SK-N-SH (cell line): ENCODE results near the gene MGAT5B. TPM values are rescaled to one million over a fixed set of nuclear protein-coding genes. Genes with fewer than 3 reads are reported as not detected.

ENCODE experiments used
- CTCF ChIA-PET: fragments of 300-600, 350-600 bp; formaldehyde crosslinking; extraction: SDS; loops from one replicate; lab custom pipeline; 2021; lab: Yijun Ruan, JAX
- POLR2A ChIA-PET: fragments of 350-600 bp; sonication (Branson Sonifier 250); formaldehyde crosslinking; extraction: SDS; loops from one replicate; lab custom pipeline; 2020; ENCODE audit warnings: antibody characterized with exemption, inconsistent platforms; lab: Yijun Ruan, JAX
- DNase-seq: peaks from one replicate; pipeline ENCODE4 v3.0.0; 2012
- H2AFZ ChIP-seq: fragments of 200-600 bp; sonication (generic); 2 replicates; pipeline ENCODE4 v1.8.1; 2016; ENCODE audit warnings: antibody characterized with exemption, mild to moderate bottlenecking, low read depth
- H3F3A ChIP-seq: fragments of 200-600 bp; sonication (generic); replicated peaks from 2 replicates; pipeline ENCODE3; 2016; ENCODE audit warnings: antibody characterized with exemption, mild to moderate bottlenecking; ENCODE audit not compliant: insufficient read depth
- H3K27ac ChIP-seq, 2 experiments: fragments of 200-500 bp in 1 of 2; fragments of 200-600 bp in 1 of 2; sonication (Bioruptor generic) in 1 of 2; sonication (generic), shearing (Covaris generic) in 1 of 2; 2 replicates each; pipeline versions ENCODE4 v1.5.1 to v1.6.1; 2014 to 2016; ENCODE audit warnings: low read depth in 2 of 2, inconsistent platforms in 1 of 2, low read length in 1 of 2, mild to moderate bottlenecking in 1 of 2, mixed read lengths in 1 of 2
- H3K27me3 ChIP-seq: fragments of 200-600 bp; sonication (generic), shearing (Covaris generic); 2 replicates; pipeline ENCODE4 v1.6.1; 2016; ENCODE audit warnings: mixed run types; ENCODE audit not compliant: insufficient read depth
- H3K36me3 ChIP-seq, 2 experiments: fragments of 200-500 bp in 1 of 2; fragments of 200-600 bp in 1 of 2; sonication (Bioruptor generic) in 1 of 2; sonication (generic) in 1 of 2; replicated peaks in 1 of 2; 2 replicates each; pipeline versions ENCODE3 to v1.5.1; 2014 to 2016; ENCODE audit warnings: low read length in 1 of 2, mild to moderate bottlenecking in 1 of 2; ENCODE audit not compliant: insufficient read depth in 2 of 2, control insufficient read depth in 1 of 2
- H3K4me1 ChIP-seq, 2 experiments: fragments of 200-500 bp in 1 of 2; fragments of 200-600 bp in 1 of 2; sonication (Bioruptor generic) in 1 of 2; sonication (generic), shearing (Covaris generic) in 1 of 2; 2 replicates each; pipeline versions ENCODE4 v1.5.1 to v1.6.1; 2014 to 2016; ENCODE audit warnings: low read depth in 1 of 2, low read length in 1 of 2, mixed run types in 1 of 2; ENCODE audit not compliant: insufficient read depth in 2 of 2, control insufficient read depth in 1 of 2
- H3K4me2 ChIP-seq: fragments of 200-600 bp; sonication (generic), shearing (Covaris generic); 2 replicates; pipeline ENCODE4 v1.6.1; 2017; ENCODE audit warnings: mixed run types
- H3K4me3 ChIP-seq, 2 experiments: fragments of 200-500 bp in 1 of 2; fragments of 200-600 bp in 1 of 2; sonication (Bioruptor generic) in 1 of 2; sonication (generic), shearing (Covaris generic) in 1 of 2; 2 replicates each; pipeline versions ENCODE4 v1.5.1 to v1.8.1; 2014 to 2016; ENCODE audit warnings: low read depth in 2 of 2, inconsistent platforms in 1 of 2, low read length in 1 of 2, mild to moderate bottlenecking in 1 of 2, mixed read lengths in 1 of 2, moderate library complexity in 1 of 2
- H3K79me2 ChIP-seq: fragments of 200-600 bp; sonication (generic); 2 replicates; pipeline ENCODE4 v1.8.1; 2017; ENCODE audit warnings: mild to moderate bottlenecking; ENCODE audit not compliant: insufficient read depth
- H3K9ac ChIP-seq: fragments of 200-600 bp; sonication (generic); 2 replicates; pipeline ENCODE4 v1.6.1; 2017; ENCODE audit warnings: mixed run types
- H3K9me2 ChIP-seq: fragments of 200-600 bp; sonication (generic); 2 replicates; pipeline ENCODE4 v1.6.1; 2017; ENCODE audit warnings: mixed run types
- H3K9me3 ChIP-seq: fragments of 200-600 bp; sonication (generic); 2 replicates; pipeline ENCODE4 v1.6.1; 2017; ENCODE audit warnings: mixed run types, mild to moderate bottlenecking, moderate library complexity
- H4K20me1 ChIP-seq: fragments of 200-600 bp; sonication (generic); 2 replicates; pipeline ENCODE4 v1.6.1; 2017; ENCODE audit warnings: mild to moderate bottlenecking, mixed run types; ENCODE audit not compliant: insufficient read depth
- CHD2 ChIP-seq: fragments of 150-350 bp; IDR thresholded peaks from 2 replicates; pipeline ENCODE4 v1.6.1; 2018; ENCODE audit warnings: low read length; ENCODE audit not compliant: partially characterized antibody
- CTCF ChIP-seq: fragments of 200-600 bp; sonication (generic); IDR thresholded peaks from 2 replicates; pipeline ENCODE4 v1.6.1; 2017; ENCODE audit warnings: antibody characterized with exemption, mild to moderate bottlenecking, moderate library complexity
- EP300 ChIP-seq, 2 experiments: IDR thresholded peaks; 2 replicates each; pipeline versions ENCODE4 v1.4.0 to v1.6.1; 2012; ENCODE audit warnings: borderline replicate concordance in 1 of 2, low read depth in 1 of 2, low read length in 1 of 2
- FOXJ3 ChIP-seq: sonication (generic); formaldehyde crosslinking; IDR thresholded peaks from 2 replicates; pipeline ENCODE4 v1.5.1; 2020; ENCODE audit warnings: mild to moderate bottlenecking, missing genetic modification reagents
- JUND ChIP-seq: IDR thresholded peaks from 2 replicates; pipeline ENCODE4 v1.4.0; 2012
- MAX ChIP-seq: IDR thresholded peaks from 2 replicates; pipeline ENCODE4 v1.4.0; 2012; ENCODE audit warnings: low read depth
- NFIC ChIP-seq: IDR thresholded peaks from 2 replicates; pipeline ENCODE4 v1.4.0; 2012; ENCODE audit warnings: borderline replicate concordance
- SMC3 ChIP-seq: IDR thresholded peaks from 2 replicates; pipeline ENCODE4 v1.6.1; 2012; ENCODE audit warnings: low read depth, low read length, improper control_type of control experiment
- USF1 ChIP-seq: IDR thresholded peaks from 2 replicates; pipeline ENCODE4 v1.4.0; 2012; ENCODE audit warnings: low read depth, borderline replicate concordance
- USF2 ChIP-seq: fragments of 150-350 bp; IDR thresholded peaks from 2 replicates; pipeline ENCODE4 v1.6.1; 2017; ENCODE audit warnings: antibody characterized with exemption, low read length, low read depth, borderline replicate concordance
- ZBTB33 ChIP-seq: IDR thresholded peaks from 2 replicates; pipeline ENCODE4 v1.4.0; 2012; ENCODE audit warnings: low read depth, borderline replicate concordance
- WGBS: methylation state at CpG from one replicate; pipeline ENCODE4 v1.1.6; 2017; ENCODE audit warnings: low lambda C conversion rate; 5-methylcytosine and 5-hydroxymethylcytosine counted together
- polyA plus RNA-seq, 3 experiments: library from polyadenylated mRNA; depleted of rRNA; stranded (reverse); fragments of >200 nt; gene quantifications; 2 replicates each; pipeline ENCODE4 v1.2.3, GENCODE V29; 2012

The MGAT5B gene
- polyA plus RNA-seq, 1 of the 3 experiments (the other 2 are of a cell fraction) = 13.8 TPM

- Histone ChIP-seq H3K9me2 (no peaks in the 10 kb centered on the region), H3K9ac (no peak overlapping the region), H3K36me3 (peaks cover 0 to 4% of the 10 kb centered on the region in 2 experiments), H3K4me2 (no peak overlapping the region), H3K27me3 (no peaks in the 10 kb centered on the region), H3K4me1 (no peaks in the 10 kb centered on the region; a peak in 1 of 4 replicates), H3K27ac (no peak overlapping the region), H4K20me1 (peaks cover 19% of the 10 kb centered on the region), H3K4me3 (no peak overlapping the region), H3F3A (no peaks in the 10 kb centered on the region), H3K79me2 (no peaks in the 10 kb centered on the region; the same call in 1 of the 2 replicates), H2AFZ (no peak overlapping the region), H3K9me3 (no peaks in the 10 kb centered on the region)
- CTCF ChIA-PET = interaction anchor here (0.8 to 4.0 kb wide), 6 partner anchors 8 to 190 kb away, joined by 3 to 19 read pairs (median 6); partner anchors contain the start of gene MGAT5B
- POLR2A ChIA-PET = no interaction called here
- no peak for DNase-seq
- 94% methylated on average over 14 of the region's 14 CpGs for WGBS
- TF ChIP-seq CTCF (peak; percentile 17; the same call in 1 of the 2 replicates), ZBTB33 (no peak)
These were observed 20.5 kb downstream of the MGAT5B start for GRCh38 chr17:76888661-76889060.

- TF ChIP-seq NFIC (no peak), EP300 (IDR thresholded peaks at IDR 0.05; ENCODE audit: borderline replicate concordance in 1 of 2, low read depth in 1 of 2, low read length in 1 of 2) (no peak), JUND (no peak), MAX (no peak), FOXJ3 (no peak), SMC3 (no peak), USF1 (no peak), USF2 (no peak), CHD2 (no peak)
- H3K9me2 ChIP-seq = no peaks in the 10 kb centered on the region
- DNase-seq = no peak
- peaks cover 19% of the 10 kb centered on the region for H4K20me1 ChIP-seq
- no peak overlapping the region for H3K4me2 ChIP-seq
- H3K27ac ChIP-seq = no peak overlapping the region
- no peaks in the 10 kb centered on the region; a peak in 1 of 4 replicates for H3K4me1 ChIP-seq
- no peak overlapping the region for H2AFZ ChIP-seq
- CTCF ChIA-PET = interaction anchor here (1.0 to 4.0 kb wide), 5 partner anchors 9 to 167 kb away, joined by 3 to 19 read pairs (median 9); partner anchors contain the start of gene MGAT5B
- H3K9ac ChIP-seq = no peak overlapping the region
- H3K36me3 ChIP-seq = no peaks in the 10 kb centered on the region
- H3K27me3 ChIP-seq = no peaks in the 10 kb centered on the region
- POLR2A ChIA-PET = no interaction called here
- H3K4me3 ChIP-seq = no peak overlapping the region
- no peaks in the 10 kb centered on the region for H3F3A ChIP-seq
- WGBS = 83% methylated on average over 5 of the region's 5 CpGs
- no peaks in the 10 kb centered on the region for H3K9me3 ChIP-seq
- no peaks in the 10 kb centered on the region; the same call in 1 of the 2 replicates for H3K79me2 ChIP-seq
These were observed 21.1 kb downstream of the MGAT5B start for GRCh38 chr17:76889323-76889722.
